K562 (cell line): ENCODE measurements around the gene WDPCP. TPM values are rescaled to one million over a fixed set of nuclear protein-coding genes. Genes with fewer than 3 reads are reported as not detected.

Source experiments
- ATAC-seq: fragments of 200-7000 bp; cut with Tn5 transposase; 3 replicates; pipeline ENCODE4 v1.9.1; 2020; ENCODE audit warnings: moderate library complexity
- BruUV-seq: library from RNA; stranded (reverse); fragments of 400-500 nt; replicated peaks from 2 replicates; lab custom pipeline; 2021; lab: Mats Ljungman, UMichigan
- CTCF ChIA-PET: fragments of 300-600 bp; formaldehyde crosslinking; extraction: SDS; loops from one replicate; lab custom pipeline; 2021; ENCODE audit warnings: low intra/inter-chr PET ratio; lab: Yijun Ruan, JAX
- POLR2A ChIA-PET: fragments of 300-600, 350-650 bp; sonication (Branson Sonifier 250); formaldehyde crosslinking; extraction: SDS; loops from one replicate; lab custom pipeline; 2021; ENCODE audit warnings: antibody characterized with exemption, inconsistent platforms; lab: Yijun Ruan, JAX
- DNase-seq, 4 experiments: peaks; one replicate each; pipeline versions ENCODE4 v3.0.0 to v3.0.0-alpha.2; 2011 to 2018; ENCODE audit warnings: low spot score in 3 of 4, mixed read lengths in 3 of 4; ENCODE audit errors: extremely low read depth in 1 of 4
- FAIRE-seq: peaks from 2 replicates; lab custom pipeline; 2011; peaks lifted over from hg19 to GRCh38; lab: Jason Lieb, UNC
- H2AFZ ChIP-seq: 2 replicates; pipeline ENCODE4 v1.6.0; 2011; ENCODE audit warnings: low read depth, low read length, control low read depth, inconsistent platforms
- H3K27ac ChIP-seq: fragments of 200-600 bp; 3 replicates; pipeline ENCODE4 v1.8.0; 2011; ENCODE audit warnings: low read depth, mild to moderate bottlenecking, control low read depth, inconsistent platforms, low read length, moderate library complexity, mixed read lengths; ENCODE audit errors: extremely low read depth
- H3K27me3 ChIP-seq, 2 experiments: fragments of 300-600 bp in 1 of 2; 2 replicates in 1 of 2; 3 replicates in 1 of 2; pipeline versions ENCODE4 v1.6.0 to v1.8.0; 2011; ENCODE audit warnings: inconsistent platforms in 2 of 2, low read length in 2 of 2, mild to moderate bottlenecking in 1 of 2, mixed read lengths in 1 of 2, moderate library complexity in 1 of 2; ENCODE audit not compliant: control insufficient read depth in 2 of 2, insufficient read depth in 2 of 2
- H3K36me3 ChIP-seq: fragments of 300-600 bp; 3 replicates; pipeline ENCODE4 v1.8.0; 2011; ENCODE audit warnings: mild to moderate bottlenecking, low read length, inconsistent platforms; ENCODE audit not compliant: control insufficient read depth, insufficient read depth
- H3K4me1 ChIP-seq, 2 experiments: fragments of 200-600 bp in 1 of 2; replicated peaks in 1 of 2; 2 replicates in 1 of 2; 3 replicates in 1 of 2; pipeline versions ENCODE4 v1.5.1 to v1.8.0; 2011; ENCODE audit warnings: inconsistent platforms in 2 of 2, low read length in 2 of 2, mild to moderate bottlenecking in 1 of 2, mixed read lengths in 1 of 2, moderate library complexity in 1 of 2; ENCODE audit not compliant: control insufficient read depth in 2 of 2, insufficient read depth in 2 of 2
- H3K4me2 ChIP-seq: 2 replicates; pipeline ENCODE4 v1.6.1; 2011; ENCODE audit warnings: low read length, control low read depth, inconsistent platforms, mixed read lengths; ENCODE audit not compliant: insufficient read depth
- H3K4me3 ChIP-seq: fragments of 200-600 bp; sonication (generic), shearing (Covaris generic); 2 replicates; pipeline ENCODE4 v1.5.1; 2016; ENCODE audit warnings: control low read depth, inconsistent platforms
- H3K79me2 ChIP-seq: fragments of 200-600 bp; 3 replicates; pipeline ENCODE4 v1.8.0; 2011; ENCODE audit warnings: low read length, inconsistent platforms; ENCODE audit not compliant: control insufficient read depth, insufficient read depth
- H3K9ac ChIP-seq, 2 experiments: 2 replicates each; pipeline versions ENCODE4 v1.6.0 to v1.6.1; 2011; ENCODE audit warnings: low read depth in 2 of 2, low read length in 2 of 2, control low read depth in 1 of 2, inconsistent platforms in 1 of 2, mild to moderate bottlenecking in 1 of 2, mixed read lengths in 1 of 2; ENCODE audit not compliant: insufficient read depth in 1 of 2
- H3K9me1 ChIP-seq: one replicate; pipeline ENCODE4 v1.6.0; 2011; ENCODE audit warnings: inconsistent platforms, mild to moderate bottlenecking, low read length, moderate library complexity; ENCODE audit not compliant: control insufficient read depth, insufficient read depth
- H3K9me3 ChIP-seq: replicated peaks from 2 replicates; pipeline ENCODE4 v1.5.1; 2011; ENCODE audit warnings: low read depth, low read length, inconsistent platforms; ENCODE audit not compliant: control insufficient read depth, insufficient read depth
- H4K20me1 ChIP-seq: replicated peaks from 2 replicates; pipeline ENCODE4 v1.6.1; 2011; ENCODE audit warnings: low read length, inconsistent platforms, mixed read lengths; ENCODE audit not compliant: control insufficient read depth, insufficient read depth
- ATF3 ChIP-seq, 2 experiments: fragments of 450-650 bp in 1 of 2; sonication (generic) in 1 of 2; formaldehyde crosslinking in 1 of 2; IDR thresholded peaks in 1 of 2; conservative IDR thresholded peaks in 1 of 2; 2 replicates each; pipeline versions ENCODE4 v1.6.1 to v1.8.1; 2016 to 2023; ENCODE audit warnings: mild to moderate bottlenecking in 2 of 2, moderate library complexity in 2 of 2, inconsistent platforms in 1 of 2, missing genetic modification reagents in 1 of 2
- BACH1 ChIP-seq: fragments of 200-800 bp; sonication (Bioruptor generic); IDR thresholded peaks from 2 replicates; pipeline ENCODE4 v1.6.1; 2016; ENCODE audit warnings: missing genetic modification characterization, missing compliant biosample characterization
- CBX2 ChIP-seq: fragments of 200-600 bp; sonication (generic); IDR thresholded peaks from one replicate; pipeline ENCODE4 v1.6.1; 2012; ENCODE audit warnings: mild to moderate bottlenecking, low read length, inconsistent platforms; ENCODE audit not compliant: insufficient read depth, poor library complexity, severe bottlenecking
- CCAR2 ChIP-seq: fragments of 200-400 bp; formaldehyde crosslinking; IDR thresholded peaks from 2 replicates; pipeline ENCODE4 v1.6.1; 2017; ENCODE audit warnings: mild to moderate bottlenecking, low read depth, low read length
- ETV5 ChIP-seq: sonication (generic); formaldehyde crosslinking; IDR thresholded peaks from 2 replicates; pipeline ENCODE4 v1.4.0; 2020; ENCODE audit warnings: low read depth, mild to moderate bottlenecking, missing genetic modification reagents
- JUND ChIP-seq, 2 experiments: IDR thresholded peaks; 2 replicates in 1 of 2; 3 replicates in 1 of 2; pipeline ENCODE4 v1.6.1; 2011; ENCODE audit warnings: borderline replicate concordance in 2 of 2, low read depth in 2 of 2, low read length in 2 of 2, improper control_type of control experiment in 1 of 2, missing biosample characterization in 1 of 2, missing genetic modification characterization in 1 of 2, missing genetic modification reagents in 1 of 2
- MEF2D ChIP-seq: conservative IDR thresholded peaks from 2 replicates; pipeline ENCODE4 v1.6.1; 2016; ENCODE audit warnings: low read depth, missing genetic modification characterization, missing compliant biosample characterization
- NR4A1 ChIP-seq, 2 experiments: fragments of 250-450 bp in 1 of 2; fragments of 450-650 bp in 1 of 2; sonication (Bioruptor Pico) in 1 of 2; IDR thresholded peaks; 2 replicates each; pipeline versions ENCODE4 v1.4.0 to v1.6.1; 2016 to 2020; ENCODE audit warnings: mild to moderate bottlenecking in 2 of 2, missing compliant biosample characterization in 1 of 2, missing genetic modification characterization in 1 of 2, moderate library complexity in 1 of 2
- RBFOX2 ChIP-seq: fragments of 200-400 bp; formaldehyde crosslinking; IDR thresholded peaks from 2 replicates; pipeline ENCODE4 v1.6.1; 2017; ENCODE audit warnings: low read depth, mild to moderate bottlenecking, low read length, moderate library complexity
- SMARCA4 ChIP-seq: fragments of 450-650 bp; IDR thresholded peaks from 2 replicates; pipeline ENCODE4 v1.6.1; 2016
- TGIF2 ChIP-seq: sonication (generic); formaldehyde crosslinking; IDR thresholded peaks from 2 replicates; pipeline ENCODE4 v1.8.1; 2022; ENCODE audit warnings: mild to moderate bottlenecking, missing genetic modification reagents, moderate library complexity
- THAP12 ChIP-seq: fragments of 250-450 bp; sonication (Bioruptor Pico); IDR thresholded peaks from 2 replicates; pipeline ENCODE4 v1.9.0; 2021; ENCODE audit warnings: mild to moderate bottlenecking, inconsistent platforms
- ZBTB8A ChIP-seq: fragments of 450-650 bp; IDR thresholded peaks from 2 replicates; pipeline ENCODE4 v1.6.1; 2018; ENCODE audit warnings: mild to moderate bottlenecking, moderate library complexity; ENCODE audit not compliant: partially characterized antibody
- ZNF668 ChIP-seq: fragments of 250-450 bp; sonication (Bioruptor Pico); IDR thresholded peaks from 2 replicates; pipeline ENCODE4 v1.8.0; 2022; ENCODE audit warnings: mild to moderate bottlenecking, inconsistent platforms
- WGBS: fragments of 100-300 bp; shearing (Covaris generic); methylation state at CpG from one replicate; pipeline ENCODE4 v1.1.6; 2016; ENCODE audit warnings: low coverage, mixed read lengths; ENCODE audit not compliant: insufficient coverage; ENCODE audit errors: missing lambda C conversion rate; 5-methylcytosine and 5-hydroxymethylcytosine counted together
- in situ Hi-C: fragments of 300-500 bp; cut with MboI; formaldehyde crosslinking; loops from 4 replicates; pipeline ENCODE4 v1.15.0; 2018; ENCODE audit warnings: inconsistent platforms, mixed read lengths
- intact Hi-C: fragments of 100-400 bp; cut with micrococcal nuclease; formaldehyde crosslinking; loops from 2 replicates; pipeline ENCODE4 v1.14.2; 2022
- polyA plus RNA-seq, 8 experiments: library from polyadenylated mRNA; depleted of rRNA in 4 of 8; stranded (reverse) in 5 of 8; unstranded in 3 of 8; fragments of >200 nt; fragmentation: Nextera tagmentation in 2 of 8; fragmentation: Illumina TruSeq in 1 of 8; extraction: Ambion mirVana in 2 of 8; extraction: Trizol in 1 of 8; gene quantifications; 2 replicates each; pipeline versions ENCODE4 v1.2.1 to v1.2.3, GENCODE V29; 2011 to 2014; ENCODE audit warnings: inconsistent platforms in 1 of 8, missing spikeins in 1 of 8
- total RNA-seq, 7 experiments: library from RNA; depleted of rRNA in 6 of 7; stranded (reverse); fragments of >200 nt in 6 of 7; fragmentation: Illumina TruSeq in 2 of 7; extraction: Trizol in 2 of 7; gene quantifications; 2 replicates each; pipeline versions ENCODE4 v1.2.1 to v1.2.3, GENCODE V29; 2011 to 2021; ENCODE audit warnings: low replicate concordance in 1 of 7

WDPCP gene
- total and polyA plus RNA-seq, 9 of the 15 experiments (the other 6 are each of a cell fraction or from before 2014, with no cell fraction given): 1.4 to 6.4 (median 5.5) TPM

- FAIRE-seq (no peak), DNase-seq (peak in 1 of 4 experiments; percentile 17), ATAC-seq (no peak)
- H3K4me2 ChIP-seq: no peak overlapping the region
- no TSS peak for BruUV-seq
- no peak overlapping the region for H3K9ac ChIP-seq
- no peaks in the 10 kb centered on the region for H4K20me1 ChIP-seq
- in situ Hi-C loops (no loop called here), intact Hi-C loops (loop anchor here (10.0 kb wide), 1 partner anchor 465 kb away; no protein-coding TSS in a partner anchor)
- WGBS: 10% methylated on average over 6 of the region's 6 CpGs
- no peak overlapping the region for H3K4me3 ChIP-seq
- POLR2A ChIA-PET: no interaction called here
- no peaks in the 10 kb centered on the region for H3K27me3 ChIP-seq
- no peaks in the 10 kb centered on the region for H3K9me3 ChIP-seq
- H3K36me3 ChIP-seq: no peaks in the 10 kb centered on the region
- H3K9me1 ChIP-seq: no peaks in the 10 kb centered on the region
- no peaks in the 10 kb centered on the region for H3K79me2 ChIP-seq
- H2AFZ ChIP-seq: no peak overlapping the region
- CTCF ChIA-PET: no interaction called here
- H3K27ac ChIP-seq: no peak overlapping the region
- no peaks in the 10 kb centered on the region for H3K4me1 ChIP-seq
- TF ChIP-seq CCAR2 (no peak), SMARCA4 (no peak), ZBTB8A (no peak), ATF3 (IDR thresholded peaks at IDR 0.05) (0 out of 2 replicates have a peak, but pooled peaks have one; percentile 20), ATF3 (CRISPR knock-in tag; conservative IDR thresholded peaks at IDR 0.05) (no peak), JUND (IDR thresholded peaks at IDR 0.05; ENCODE audit: borderline replicate concordance, low read depth, low read length) (no peak), JUND (tag; IDR thresholded peaks at IDR 0.05; ENCODE audit: borderline replicate concordance, low read depth, low read length) (peak; percentile 21; the same call in 1 of the 3 replicates), CBX2 (no peak), RBFOX2 (no peak), TGIF2 (no peak), ETV5 (no peak), THAP12 (CRISPR knock-in tag) (no peak), ZNF668 (CRISPR knock-in tag) (no peak), MEF2D (tag) (no peak), BACH1 (tag) (no peak), NR4A1 (CRISPR knock-in tag; IDR thresholded peaks at IDR 0.05) (no peak), NR4A1 (tag; IDR thresholded peaks at IDR 0.05) (no peak)
Measured at GRCh38 chr2:63539416-63540162, 48.7 kb downstream of the WDPCP start.
